Right lobe of liver (tissue), 6 donors: ENCODE data around the gene NR6A1. TPM values are rescaled to one million over a fixed set of nuclear protein-coding genes. Genes with fewer than 3 reads are reported as not detected.
A peak's percentile ranks its signal among the peaks of the same experiment; 100 is the strongest.

ENCODE experiments used
- ATAC-seq, 4 donors: fragments of 200-7000 bp; cut with Tn5 transposase; one replicate each; pipeline ENCODE4 v1.9.1; 2020; ENCODE audit warnings: mild to moderate bottlenecking in 4 of 4, moderate library complexity in 4 of 4
- DNase-seq, 3 donors: peaks; one replicate each; pipeline ENCODE4 v3.0.0-alpha.2; 2020
- H3K27ac ChIP-seq, 3 donors: fragments of 200-600 bp; one replicate each; pipeline ENCODE4 v1.8.0; 2022
- H3K27me3 ChIP-seq, 2 donors: fragments of 200-600 bp; one replicate each; pipeline ENCODE4 v1.8.0; 2022
- H3K36me3 ChIP-seq, 4 donors: fragments of 200-600 bp; sonication (generic) in 1 of 4; one replicate each; pipeline versions ENCODE4 v1.5.1 to v1.8.0; 2017 to 2022; ENCODE audit warnings: control low read depth in 1 of 4
- H3K4me1 ChIP-seq, 4 donors: fragments of 200-600 bp; sonication (generic) in 1 of 4; one replicate each; pipeline versions ENCODE4 v1.5.1 to v1.8.0; 2017 to 2022; ENCODE audit warnings: control low read depth in 1 of 4
- H3K4me3 ChIP-seq, 3 donors: fragments of 200-600 bp; one replicate each; pipeline ENCODE4 v1.8.0; 2022
- H3K9me3 ChIP-seq, 4 donors: fragments of 200-600 bp; sonication (generic) in 1 of 4; one replicate each; pipeline versions ENCODE4 v1.5.1 to v1.8.0; 2017 to 2022; ENCODE audit warnings: control low read depth in 1 of 4
- CTCF ChIP-seq, 4 donors: fragments of 200-600 bp in 3 of 4; fragments of 450-650 bp in 1 of 4; IDR thresholded peaks; one replicate each; pipeline versions ENCODE4 v1.5.1 to v1.8.0; 2016 to 2022; ENCODE audit warnings: antibody characterized with exemption in 4 of 4, mild to moderate bottlenecking in 2 of 4
- POLR2A ChIP-seq: fragments of 450-650 bp; IDR thresholded peaks from one replicate; pipeline ENCODE4 v1.6.1; 2017; ENCODE audit warnings: antibody characterized with exemption, mild to moderate bottlenecking
- WGBS: methylation state at CpG from one replicate; pipeline ENCODE4 v1.1.6; 2018; ENCODE audit warnings: low coverage, low lambda C conversion rate; ENCODE audit not compliant: insufficient coverage; ENCODE audit errors: missing lambda C conversion rate; 5-methylcytosine and 5-hydroxymethylcytosine counted together
- intact Hi-C, 2 donors: fragments of 100-400 bp; cut with DNase I; formaldehyde crosslinking; loops; one replicate each; pipeline versions ENCODE4 v1.11.2 to v1.14.1; 2022
- total RNA-seq, 6 experiments: library from RNA; depleted of rRNA in 2 of 6; stranded (reverse); fragments of >200 nt in 2 of 6; fragmentation: NEBNext Ultra II Directional in 3 of 6; extraction: Animal tissue kit (Norgen Biotek cat#: 25700) in 3 of 6; gene quantifications; one replicate each; pipeline versions ENCODE4 v1.1.0 to v1.2.4, GENCODE V29; 2016 to 2023
- donor health status: DM: no; HTN: yes; CAD: no.
- donor health status: DM: no; HTN: no; CAD: no.
- donor health status: DM: no; HTN: no; CAD: no.
- donor health status: DM: no; HTN: yes; CAD: no.
- donor health status: DM: no; HTN: yes; CAD: no.

The NR6A1 gene
- total RNA-seq, 6 experiments from 2014 or later, result 1.3 to 3.6 (median 1.9) TPM

- intact Hi-C loops, result no loop called here
- Histone ChIP-seq H3K27me3 (no peaks in the 10 kb centered on the region), H3K4me1 (peaks cover 0 to 11% (median 0%) of the 10 kb centered on the region in 4 donors), H3K9me3 (no peaks in the 10 kb centered on the region), H3K36me3 (no peaks in the 10 kb centered on the region), H3K27ac (no peak overlapping the region), H3K4me3 (no peak overlapping the region)
- DNase-seq, result no peak
- no peak for ATAC-seq
- no CpG with 5 or more reads among the region's 1 CpG for WGBS
- TF ChIP-seq CTCF (IDR thresholded peaks at IDR 0.05) (no peak), POLR2A (no peak)
These were observed 86.9 kb downstream of the NR6A1 start for GRCh38 chr9:124684169-124684568.

GRCh38 chr9:124683043-124683442 lies 88.1 kb downstream of the NR6A1 start:
- WGBS, result 100% methylated on average over 3 of the region's 3 CpGs
- intact Hi-C loops, result no loop called here
- DNase-seq (no peak), ATAC-seq (no peak)
- no peak overlapping the region for H3K27ac ChIP-seq
- H3K27me3 ChIP-seq, result no peaks in the 10 kb centered on the region
- H3K4me3 ChIP-seq, result no peak overlapping the region
- H3K9me3 ChIP-seq, result no peaks in the 10 kb centered on the region
- no peaks in the 10 kb centered on the region for H3K36me3 ChIP-seq
- peaks cover 0 to 11% (median 0%) of the 10 kb centered on the region in 4 donors for H3K4me1 ChIP-seq
- TF ChIP-seq CTCF (IDR thresholded peaks at IDR 0.05) (no peak), POLR2A (no peak)

GRCh38 chr9:124680714-124681390 lies 90.3 kb downstream of the NR6A1 start:
- no peak for TF ChIP-seq CTCF (IDR thresholded peaks at IDR 0.05)
- intact Hi-C loops, result no loop called here
- Histone ChIP-seq H3K4me1 (peaks cover 0 to 19% (median 4%) of the 10 kb centered on the region in 4 donors), H3K27me3 (no peaks in the 10 kb centered on the region), H3K27ac (no peak overlapping the region), H3K9me3 (no peaks in the 10 kb centered on the region), H3K4me3 (no peak overlapping the region), H3K36me3 (no peaks in the 10 kb centered on the region)
- ATAC-seq (peak; percentile 49 to 67 (median 58)), DNase-seq (no peak)
- WGBS, result 69% methylated on average over 1 of the region's 1 CpG

- ATAC-seq, result no peak
- H3K4me1 ChIP-seq, result peaks cover 0 to 19% (median 7%) of the 10 kb centered on the region in 4 donors
- H3K36me3 ChIP-seq, result no peaks in the 10 kb centered on the region
- H3K27me3 ChIP-seq, result no peaks in the 10 kb centered on the region
- intact Hi-C loops, result no loop called here
- no peak overlapping the region for H3K4me3 ChIP-seq
- H3K9me3 ChIP-seq, result no peaks in the 10 kb centered on the region
- 93% methylated on average over 1 of the region's 1 CpG for WGBS
- no peak overlapping the region for H3K27ac ChIP-seq
- no peak for DNase-seq
- TF ChIP-seq CTCF (IDR thresholded peaks at IDR 0.05), result no peak
- TF ChIP-seq POLR2A, result no peak
These were observed 91.1 kb downstream of the NR6A1 start for GRCh38 chr9:124680049-124680448.
